Activated CD4-positive, alpha-beta T cell treated with anti-CD3 and anti-CD28 coated beads, Interleukin-2, Interleukin-6, amounts not matched to agents 100 ng/mL and 50 ng/mL, durations not matched to agents 16 hours and 8 hours (primary cell): ENCODE measurements around the gene WDR37.
"Not testable (repeated sequence)": the region's sequence is repeated elsewhere in the genome, so short reads cannot be mapped to it uniquely, and the experiment has no call there.

Experiments used
- DNase-seq: peaks from one replicate; pipeline ENCODE4 v3.0.0-alpha.2; 2020

The WDR37 gene

GRCh38 chr10:1155791-1156615 lies 99.8 kb downstream of the WDR37 start:
- DNase-seq: no peak

- no peak for DNase-seq
Measured at GRCh38 chr10:1156616-1156886, 100.4 kb downstream of the WDR37 start.

GRCh38 chr10:1156921-1157614 lies 100.9 kb downstream of the WDR37 start:
- no peak for DNase-seq

- no peak for DNase-seq
Measured at GRCh38 chr10:1157615-1157933, 101.4 kb downstream of the WDR37 start.

- no peak for DNase-seq
Measured at GRCh38 chr10:1158066-1158465, 101.9 kb downstream of the WDR37 start.

- not testable (repeated sequence) for DNase-seq
Measured at GRCh38 chr10:1158536-1158935, 102.4 kb downstream of the WDR37 start.

GRCh38 chr10:1159131-1160061 lies 103.2 kb downstream of the WDR37 start:
- DNase-seq: no peak

GRCh38 chr10:1160561-1161314 lies 104.6 kb downstream of the WDR37 start:
- no peak for DNase-seq

- DNase-seq: not testable (repeated sequence)
Measured at GRCh38 chr10:1161315-1161673, 105.1 kb downstream of the WDR37 start.

GRCh38 chr10:1162481-1163203 lies 106.5 kb downstream of the WDR37 start:
- DNase-seq: no peak

GRCh38 chr10:1163204-1163660 lies 107.0 kb downstream of the WDR37 start:
- DNase-seq: no peak

- no peak for DNase-seq
Measured at GRCh38 chr10:1163831-1164230, 107.6 kb downstream of the WDR37 start.

GRCh38 chr10:1166101-1166827 lies 110.1 kb downstream of the WDR37 start:
- no peak for DNase-seq

GRCh38 chr10:1166828-1167275 lies 110.7 kb downstream of the WDR37 start:
- DNase-seq: no peak

GRCh38 chr10:1168763-1169162 lies 112.6 kb downstream of the WDR37 start:
- DNase-seq: no peak

GRCh38 chr10:1169186-1169885 lies 113.2 kb downstream of the WDR37 start:
- DNase-seq: no peak

- no peak for DNase-seq
Measured at GRCh38 chr10:1169981-1170866, 114.0 kb downstream of the WDR37 start.

- DNase-seq: no peak
Measured at GRCh38 chr10:1170867-1171180, 114.6 kb downstream of the WDR37 start.

- no peak for DNase-seq
Measured at GRCh38 chr10:1171182-1171581, 115.0 kb downstream of the WDR37 start.

GRCh38 chr10:1171586-1171985 lies 115.4 kb downstream of the WDR37 start:
- DNase-seq: no peak
